Loucy (cell line): Measurements from ENCODE around the gene C11orf68.

Experiments used
- H2AFZ ChIP-seq: fragments of 200-600 bp; sonication (generic); 2 replicates; pipeline ENCODE4 v1.6.0; 2016; ENCODE audit warnings: antibody characterized with exemption, mild to moderate bottlenecking, low read length, moderate library complexity
- H3F3A ChIP-seq: fragments of 200-600 bp; 2 replicates; pipeline ENCODE4 v1.6.0; 2016; ENCODE audit warnings: antibody characterized with exemption, low read depth, mild to moderate bottlenecking
- H3K27me3 ChIP-seq: fragments of 200-600 bp; sonication (generic); 2 replicates; pipeline ENCODE4 v1.6.1; 2014; ENCODE audit warnings: low read length, mild to moderate bottlenecking; ENCODE audit not compliant: insufficient read depth, poor library complexity, severe bottlenecking
- H3K36me3 ChIP-seq: fragments of 200-600 bp; sonication (generic); 2 replicates; pipeline ENCODE4 v1.6.1; 2016; ENCODE audit warnings: low read length; ENCODE audit not compliant: insufficient read depth
- H3K4me1 ChIP-seq: fragments of 200-600 bp; sonication (generic); 2 replicates; pipeline ENCODE4 v1.5.1; 2014; ENCODE audit warnings: low read length, mild to moderate bottlenecking; ENCODE audit not compliant: insufficient read depth, poor library complexity, severe bottlenecking
- H3K4me2 ChIP-seq: fragments of 200-600 bp; sonication (generic); 2 replicates; pipeline ENCODE4 v1.6.0; 2014; ENCODE audit warnings: antibody characterized with exemption, low read length, low read depth, mild to moderate bottlenecking; ENCODE audit not compliant: poor library complexity, severe bottlenecking
- H3K4me3 ChIP-seq: fragments of 200-600 bp; sonication (generic); 2 replicates; pipeline ENCODE4 v1.5.1; 2014; ENCODE audit warnings: low read length, mild to moderate bottlenecking, mixed read lengths; ENCODE audit not compliant: poor library complexity, severe bottlenecking
- H3K79me2 ChIP-seq: fragments of 200-600 bp; sonication (generic); 2 replicates; pipeline ENCODE4 v1.6.1; 2014; ENCODE audit warnings: low read length; ENCODE audit not compliant: insufficient read depth
- H3K9ac ChIP-seq: fragments of 200-600 bp; sonication (generic); 2 replicates; pipeline ENCODE4 v1.6.0; 2014; ENCODE audit warnings: mild to moderate bottlenecking, low read depth, low read length, moderate library complexity; ENCODE audit not compliant: poor library complexity, severe bottlenecking
- H3K9me2 ChIP-seq: fragments of 200-600 bp; sonication (generic); replicated peaks from 2 replicates; pipeline ENCODE4 v1.6.1; 2016; ENCODE audit warnings: low read depth, low read length, mixed read lengths
- H3K9me3 ChIP-seq: fragments of 200-600 bp; sonication (generic); 2 replicates; pipeline ENCODE4 v1.6.1; 2014; ENCODE audit warnings: mild to moderate bottlenecking, antibody characterized with exemption, low read length, low read depth; ENCODE audit not compliant: insufficient read depth
- H4K20me1 ChIP-seq: fragments of 200-600 bp; sonication (generic); 2 replicates; pipeline ENCODE4 v1.6.0; 2014; ENCODE audit warnings: antibody characterized with exemption, low read length, mild to moderate bottlenecking; ENCODE audit not compliant: insufficient read depth, poor library complexity, severe bottlenecking
- EZH2phosphoT487 ChIP-seq: fragments of 200-600 bp; IDR thresholded peaks from 2 replicates; pipeline ENCODE4 v1.6.1; 2018; ENCODE audit warnings: antibody characterized with exemption, mild to moderate bottlenecking, moderate library complexity, borderline replicate concordance
- TF ChIP-seq, protein P1 (sequence below): fragments of 200-600 bp; sonication (generic); conservative IDR thresholded peaks from 2 replicates; pipeline ENCODE4 v1.5.1; 2014; ENCODE audit warnings: mild to moderate bottlenecking, antibody characterized with exemption, low read length

The C11orf68 gene

DNA sequence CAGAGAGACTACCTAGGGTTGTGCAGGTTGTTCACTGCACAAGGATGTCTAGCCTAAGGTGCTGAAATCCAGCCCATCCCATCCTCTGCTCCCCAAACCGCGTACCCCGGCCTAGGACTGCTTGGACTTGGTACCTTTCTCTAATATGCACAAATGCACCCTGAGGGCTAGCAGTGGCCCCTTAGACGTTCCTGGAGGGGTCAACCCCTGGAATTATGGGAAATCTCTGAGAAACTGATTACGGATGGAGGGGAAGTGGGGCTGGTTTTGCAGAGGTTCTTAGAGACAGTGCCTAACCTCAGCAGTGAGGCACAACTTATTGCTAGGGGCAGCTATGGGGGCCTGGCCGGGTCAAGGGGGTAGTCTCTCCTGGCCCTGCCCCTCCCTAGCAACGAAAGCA, 2.5 kb downstream of the C11orf68 start:
- no peaks in the 10 kb centered on the region for H3K36me3 ChIP-seq
- peaks cover 33% of the 10 kb centered on the region for H3K4me1 ChIP-seq
- peak overlapping the region; percentile 93 for H3K9ac ChIP-seq
- no peaks in the 10 kb centered on the region for H3K9me2 ChIP-seq
- H3K4me2 ChIP-seq = peak overlapping the region; percentile 97
- no peaks in the 10 kb centered on the region for H3K27me3 ChIP-seq
- peaks cover 43% of the 10 kb centered on the region for H3K79me2 ChIP-seq
- H3K4me3 ChIP-seq = peak overlapping the region; percentile 99
- no peaks in the 10 kb centered on the region for H3F3A ChIP-seq
- H4K20me1 ChIP-seq = peaks cover 15% of the 10 kb centered on the region
- H3K9me3 ChIP-seq = no peaks in the 10 kb centered on the region
- no peak for TF ChIP-seq EZH2phosphoT487
- TF ChIP-seq, protein P1, sequence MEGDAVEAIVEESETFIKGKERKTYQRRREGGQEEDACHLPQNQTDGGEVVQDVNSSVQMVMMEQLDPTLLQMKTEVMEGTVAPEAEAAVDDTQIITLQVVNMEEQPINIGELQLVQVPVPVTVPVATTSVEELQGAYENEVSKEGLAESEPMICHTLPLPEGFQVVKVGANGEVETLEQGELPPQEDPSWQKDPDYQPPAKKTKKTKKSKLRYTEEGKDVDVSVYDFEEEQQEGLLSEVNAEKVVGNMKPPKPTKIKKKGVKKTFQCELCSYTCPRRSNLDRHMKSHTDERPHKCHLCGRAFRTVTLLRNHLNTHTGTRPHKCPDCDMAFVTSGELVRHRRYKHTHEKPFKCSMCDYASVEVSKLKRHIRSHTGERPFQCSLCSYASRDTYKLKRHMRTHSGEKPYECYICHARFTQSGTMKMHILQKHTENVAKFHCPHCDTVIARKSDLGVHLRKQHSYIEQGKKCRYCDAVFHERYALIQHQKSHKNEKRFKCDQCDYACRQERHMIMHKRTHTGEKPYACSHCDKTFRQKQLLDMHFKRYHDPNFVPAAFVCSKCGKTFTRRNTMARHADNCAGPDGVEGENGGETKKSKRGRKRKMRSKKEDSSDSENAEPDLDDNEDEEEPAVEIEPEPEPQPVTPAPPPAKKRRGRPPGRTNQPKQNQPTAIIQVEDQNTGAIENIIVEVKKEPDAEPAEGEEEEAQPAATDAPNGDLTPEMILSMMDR = no peak
- no peak overlapping the region for H2AFZ ChIP-seq

DNA sequence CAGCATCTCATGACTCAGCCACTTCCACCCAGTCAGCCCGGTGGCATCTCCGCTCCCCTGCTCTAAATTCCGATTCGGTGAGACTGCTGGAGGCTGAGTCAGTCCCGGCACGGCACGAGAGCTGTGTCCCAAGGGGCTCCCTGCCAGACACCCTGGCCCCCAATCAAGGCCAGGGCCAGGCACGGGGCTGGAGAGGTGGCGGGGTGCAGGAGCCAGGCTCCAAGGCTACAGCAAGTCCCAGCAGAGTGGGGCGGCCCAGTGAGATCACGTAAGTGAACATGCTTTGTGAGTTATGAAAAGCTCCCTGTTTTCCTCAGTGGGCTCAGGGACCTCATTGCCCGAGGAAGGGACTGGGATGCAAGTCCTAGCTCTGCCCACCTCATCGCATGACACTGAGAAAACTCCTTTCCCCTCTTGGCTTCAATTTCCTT, 3.0 kb downstream of the C11orf68 start:
- no peaks in the 10 kb centered on the region for H3K36me3 ChIP-seq
- H3K9me3 ChIP-seq = no peaks in the 10 kb centered on the region
- no peak overlapping the region for H2AFZ ChIP-seq
- H3K4me3 ChIP-seq = no peak overlapping the region
- H3F3A ChIP-seq = no peaks in the 10 kb centered on the region
- H3K4me2 ChIP-seq = peak overlapping the region; percentile 97
- no peaks in the 10 kb centered on the region for H3K9me2 ChIP-seq
- H3K27me3 ChIP-seq = no peaks in the 10 kb centered on the region
- H4K20me1 ChIP-seq = peaks cover 15% of the 10 kb centered on the region
- TF ChIP-seq, protein P1 = no peak
- no peak for TF ChIP-seq EZH2phosphoT487
- no peak overlapping the region for H3K9ac ChIP-seq
- peaks cover 30% of the 10 kb centered on the region for H3K4me1 ChIP-seq
- peaks cover 40% of the 10 kb centered on the region for H3K79me2 ChIP-seq

DNA sequence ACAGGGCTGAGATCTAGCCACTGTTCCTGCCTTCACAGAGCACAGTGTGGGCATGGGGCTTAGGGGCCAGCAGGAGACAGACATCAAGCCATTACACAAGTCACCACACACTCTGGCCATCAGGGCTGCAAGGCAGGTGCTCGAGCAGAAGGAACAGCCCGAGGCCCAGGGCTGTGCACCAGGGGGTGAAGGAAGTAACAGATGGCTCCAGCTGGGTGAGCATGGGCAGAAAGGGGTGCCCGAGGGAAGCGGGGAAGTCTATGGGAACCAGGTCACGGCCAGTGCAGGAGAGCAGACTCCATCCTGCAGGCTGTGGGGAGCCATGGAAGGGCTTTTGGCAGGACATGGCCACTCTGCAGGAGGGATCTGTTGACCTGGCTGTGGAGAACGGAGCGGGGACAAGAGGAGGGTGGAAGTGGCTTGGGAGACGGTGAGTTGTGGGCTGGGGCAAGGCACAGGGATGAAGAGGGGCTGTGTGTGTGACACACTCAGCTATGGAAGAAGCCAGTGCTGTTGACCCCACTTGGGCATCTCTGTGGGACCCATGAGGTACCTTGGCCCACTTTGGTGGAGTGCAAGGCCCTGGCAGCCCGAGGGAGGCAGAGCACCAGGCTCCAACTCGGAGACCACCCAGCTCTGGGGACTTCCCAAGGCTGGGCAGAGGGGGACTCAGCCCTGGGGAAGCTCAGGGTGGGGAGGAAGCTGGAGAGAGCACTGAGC, 3.6 kb downstream of the C11orf68 start:
- Histone ChIP-seq H3K79me2 (peaks cover 35% of the 10 kb centered on the region), H3K27me3 (no peaks in the 10 kb centered on the region), H4K20me1 (peaks cover 10% of the 10 kb centered on the region), H3K9ac (no peak overlapping the region), H3K36me3 (no peaks in the 10 kb centered on the region), H3K9me2 (no peaks in the 10 kb centered on the region), H3F3A (no peaks in the 10 kb centered on the region), H3K4me2 (peak overlapping the region; percentile 17), H3K9me3 (no peaks in the 10 kb centered on the region), H2AFZ (no peak overlapping the region), H3K4me1 (peaks cover 25% of the 10 kb centered on the region), H3K4me3 (no peak overlapping the region)
- TF ChIP-seq, protein P1 = no peak
- no peak for TF ChIP-seq EZH2phosphoT487
